GM12878 (cell line): ENCODE measurements around the gene FLT1. TPM values are rescaled to one million over a fixed set of nuclear protein-coding genes. Genes with fewer than 3 reads are reported as not detected.
A peak's percentile ranks its signal among the peaks of the same experiment; 100 is the strongest.

Experiments used
- BACH1 ChIP-seq: fragments of 450-650 bp; IDR thresholded peaks from 2 replicates; pipeline ENCODE4 v1.6.1; 2017; ENCODE audit warnings: mild to moderate bottlenecking, borderline replicate concordance
- CREB1 ChIP-seq: IDR thresholded peaks from 2 replicates; pipeline ENCODE4 v1.6.1; 2012; ENCODE audit warnings: low read depth, mild to moderate bottlenecking, inconsistent platforms
- GABPA ChIP-seq: IDR thresholded peaks from 2 replicates; pipeline ENCODE4 v1.6.1; 2014; ENCODE audit warnings: antibody characterized with exemption, low read depth, mild to moderate bottlenecking, inconsistent platforms
- IRF3 ChIP-seq: fragments of 450-650 bp; IDR thresholded peaks from 2 replicates; pipeline ENCODE4 v1.6.1; 2014; ENCODE audit warnings: mild to moderate bottlenecking
- POLR2A ChIP-seq: IDR thresholded peaks from 2 replicates; pipeline ENCODE4 v1.6.1; 2011; ENCODE audit warnings: low read depth, mild to moderate bottlenecking, low read length
- POLR2AphosphoS2 ChIP-seq: IDR thresholded peaks from 2 replicates; pipeline ENCODE4 v1.6.1; 2011; ENCODE audit warnings: low read depth, mild to moderate bottlenecking, low read length, improper control_type of control experiment, moderate library complexity
- SMC3 ChIP-seq: IDR thresholded peaks from 2 replicates; pipeline ENCODE4 v1.6.1; 2011; ENCODE audit warnings: low read length, improper control_type of control experiment, borderline replicate concordance
- SPI1 ChIP-seq: IDR thresholded peaks from 2 replicates; pipeline ENCODE4 v1.6.1; 2011; ENCODE audit warnings: low read depth, mild to moderate bottlenecking, low read length, moderate library complexity, borderline replicate concordance; ENCODE audit not compliant: insufficient read depth
- WRNIP1 ChIP-seq: IDR thresholded peaks from 2 replicates; pipeline ENCODE4 v1.6.1; 2011; ENCODE audit warnings: low read depth, low read length, improper control_type of control experiment, borderline replicate concordance
- ZBTB40 ChIP-seq: fragments of 450-650 bp; IDR thresholded peaks from 2 replicates; pipeline ENCODE4 v1.6.1; 2016; ENCODE audit warnings: mild to moderate bottlenecking, moderate library complexity, borderline replicate concordance
- ZNF24 ChIP-seq: fragments of 450-650 bp; IDR thresholded peaks from 2 replicates; pipeline ENCODE4 v1.6.1; 2017; ENCODE audit warnings: antibody characterized with exemption, mild to moderate bottlenecking
- ZNF592 ChIP-seq: fragments of 450-650 bp; IDR thresholded peaks from 2 replicates; pipeline ENCODE4 v1.6.1; 2017; ENCODE audit warnings: mild to moderate bottlenecking, moderate library complexity
- polyA plus RNA-seq, 11 experiments: library from polyadenylated mRNA; depleted of rRNA in 4 of 11; unstranded in 6 of 11; stranded (reverse) in 5 of 11; fragments of >200 nt; fragmentation: Nextera tagmentation in 4 of 11; fragmentation: Illumina TruSeq in 1 of 11; extraction: Ambion mirVana in 4 of 11; extraction: Trizol in 1 of 11; gene quantifications; 1 replicate in 1 of 11; 2 replicates in 10 of 11; pipeline versions ENCODE4 v1.2.1 to v1.2.3, GENCODE V29; 2011 to 2016; ENCODE audit warnings: inconsistent platforms in 2 of 11, missing spikeins in 2 of 11, low read depth in 1 of 11
- total RNA-seq, 4 experiments: library from RNA; depleted of rRNA in 3 of 4; stranded (reverse); fragments of >200 nt in 3 of 4; fragmentation: Illumina TruSeq in 1 of 4; extraction: Trizol in 1 of 4; gene quantifications; 2 replicates each; pipeline versions ENCODE4 v1.2.1 to v1.2.3, GENCODE V29; 2013 to 2021
- TF ChIP-seq, protein P1 (sequence below): fragments of 450-650 bp; IDR thresholded peaks from 2 replicates; pipeline ENCODE4 v1.6.1; 2017; ENCODE audit warnings: mild to moderate bottlenecking, moderate library complexity

Gene FLT1
- total and polyA plus RNA-seq, 10 of the 15 experiments (the other 5 are each of a cell fraction or from before 2014, with no cell fraction given), result 0.55 to 5.6 (median 0.84) TPM

GRCh38 chr13:28531077-28531844 is 36.3 kb upstream of the FLT1 start (continued):
- TF ChIP-seq ZBTB40, result peak; percentile 26; the same call in 1 of the 2 replicates
- TF ChIP-seq WRNIP1, result no peak
- TF ChIP-seq ZNF24, result no peak
- no peak for TF ChIP-seq POLR2AphosphoS2
- TF ChIP-seq, protein P1, sequence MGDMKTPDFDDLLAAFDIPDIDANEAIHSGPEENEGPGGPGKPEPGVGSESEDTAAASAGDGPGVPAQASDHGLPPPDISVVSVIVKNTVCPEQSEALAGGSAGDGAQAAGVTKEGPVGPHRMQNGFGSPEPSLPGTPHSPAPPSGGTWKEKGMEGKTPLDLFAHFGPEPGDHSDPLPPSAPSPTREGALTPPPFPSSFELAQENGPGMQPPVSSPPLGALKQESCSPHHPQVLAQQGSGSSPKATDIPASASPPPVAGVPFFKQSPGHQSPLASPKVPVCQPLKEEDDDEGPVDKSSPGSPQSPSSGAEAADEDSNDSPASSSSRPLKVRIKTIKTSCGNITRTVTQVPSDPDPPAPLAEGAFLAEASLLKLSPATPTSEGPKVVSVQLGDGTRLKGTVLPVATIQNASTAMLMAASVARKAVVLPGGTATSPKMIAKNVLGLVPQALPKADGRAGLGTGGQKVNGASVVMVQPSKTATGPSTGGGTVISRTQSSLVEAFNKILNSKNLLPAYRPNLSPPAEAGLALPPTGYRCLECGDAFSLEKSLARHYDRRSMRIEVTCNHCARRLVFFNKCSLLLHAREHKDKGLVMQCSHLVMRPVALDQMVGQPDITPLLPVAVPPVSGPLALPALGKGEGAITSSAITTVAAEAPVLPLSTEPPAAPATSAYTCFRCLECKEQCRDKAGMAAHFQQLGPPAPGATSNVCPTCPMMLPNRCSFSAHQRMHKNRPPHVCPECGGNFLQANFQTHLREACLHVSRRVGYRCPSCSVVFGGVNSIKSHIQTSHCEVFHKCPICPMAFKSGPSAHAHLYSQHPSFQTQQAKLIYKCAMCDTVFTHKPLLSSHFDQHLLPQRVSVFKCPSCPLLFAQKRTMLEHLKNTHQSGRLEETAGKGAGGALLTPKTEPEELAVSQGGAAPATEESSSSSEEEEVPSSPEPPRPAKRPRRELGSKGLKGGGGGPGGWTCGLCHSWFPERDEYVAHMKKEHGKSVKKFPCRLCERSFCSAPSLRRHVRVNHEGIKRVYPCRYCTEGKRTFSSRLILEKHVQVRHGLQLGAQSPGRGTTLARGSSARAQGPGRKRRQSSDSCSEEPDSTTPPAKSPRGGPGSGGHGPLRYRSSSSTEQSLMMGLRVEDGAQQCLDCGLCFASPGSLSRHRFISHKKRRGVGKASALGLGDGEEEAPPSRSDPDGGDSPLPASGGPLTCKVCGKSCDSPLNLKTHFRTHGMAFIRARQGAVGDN, result no peak
- TF ChIP-seq POLR2A, result no peak
- TF ChIP-seq IRF3, result no peak
- TF ChIP-seq GABPA, result no peak
- peak; percentile 61; the same call in 1 of the 2 replicates for TF ChIP-seq SPI1
- TF ChIP-seq BACH1, result no peak
- TF ChIP-seq CREB1, result no peak
- no peak for TF ChIP-seq ZNF592
- TF ChIP-seq SMC3, result no peak
